SH-SY5Y (cell line): Measurements from ENCODE around the gene TBC1D16.

Experiments
- GATA2 ChIP-seq: IDR thresholded peaks from 2 replicates; pipeline ENCODE4 v1.6.1; 2011; ENCODE audit warnings: mild to moderate bottlenecking, low read depth, low read length
- GATA3 ChIP-seq: IDR thresholded peaks from 2 replicates; pipeline ENCODE4 v1.6.1; 2011; ENCODE audit warnings: low read depth, mild to moderate bottlenecking, low read length, moderate library complexity

- TF ChIP-seq GATA2 (no peak), GATA3 (no peak)
Measured at GRCh38 chr17:80005360-80006338, 30.0 kb downstream of the TBC1D16 start.
